Mesothelial cell of epicardium (in vitro differentiated cells): ENCODE data around the gene RDX. TPM values are rescaled to one million over a fixed set of nuclear protein-coding genes. Genes with fewer than 3 reads are reported as not detected.

Experiments used
- DNase-seq, 2 experiments: peaks; one replicate each; pipeline ENCODE4 v3.0.0; 2021; ENCODE audit warnings: low spot score in 2 of 2; ENCODE audit not compliant: unreplicated experiment in 2 of 2
- H3K27ac Mint-ChIP-seq: 2 replicates; pipeline ENCODE4 v1.8.0; 2021; ENCODE audit warnings: mixed read lengths
- H3K27me3 Mint-ChIP-seq: 2 replicates; pipeline ENCODE4 v1.8.0; 2021; ENCODE audit warnings: low read depth, mixed read lengths
- H3K36me3 Mint-ChIP-seq: 2 replicates; pipeline ENCODE4 v1.8.0; 2021; ENCODE audit warnings: mixed read lengths
- H3K4me1 Mint-ChIP-seq: 2 replicates; pipeline ENCODE4 v1.8.0; 2021; ENCODE audit warnings: mixed read lengths
- H3K4me3 Mint-ChIP-seq: 2 replicates; pipeline ENCODE4 v1.8.0; 2021; ENCODE audit warnings: mild to moderate bottlenecking, moderate library complexity, mixed read lengths
- H3K9me3 Mint-ChIP-seq: 2 replicates; pipeline ENCODE4 v1.8.0; 2021; ENCODE audit warnings: mixed read lengths
- CTCF ChIP-seq: fragments of 200-600 bp; sonication (generic); IDR thresholded peaks from one replicate; pipeline ENCODE4 v1.5.0; 2021; ENCODE audit warnings: antibody characterized with exemption; ENCODE audit not compliant: unreplicated experiment
- total RNA-seq: library from RNA; stranded (reverse); gene quantifications from 3 replicates; pipeline ENCODE4 v1.2.1, GENCODE V29; 2021

Gene RDX
- total RNA-seq, result 117 to 127 TPM (median 126 TPM) in 3 replicates

- peaks cover 7% of the 10 kb centered on the region for H3K27me3 Mint-ChIP-seq
- H3K9me3 Mint-ChIP-seq, result no peaks in the 10 kb centered on the region
- H3K4me1 Mint-ChIP-seq, result peaks cover 45% of the 10 kb centered on the region
- H3K36me3 Mint-ChIP-seq, result no peaks in the 10 kb centered on the region
- H3K4me3 Mint-ChIP-seq, result peak within 1 kb of the TSS; percentile 89
- peak; percentile 62 to 76 for DNase-seq
- peak within 1 kb of the TSS; percentile 95 for H3K27ac Mint-ChIP-seq
- TF ChIP-seq CTCF, result no peak
Measured at GRCh38 chr11:110296226-110297075, at the start of gene RDX. Gene RDX (minus strand): TSS chr11:110296614. CDS start chr11:110279692, 16,922 bp downstream.

- TF ChIP-seq CTCF, result no peak
- H3K36me3 Mint-ChIP-seq, result no peaks in the 10 kb centered on the region
- H3K4me3 Mint-ChIP-seq, result no peak overlapping the region
- no peak for DNase-seq
- H3K9me3 Mint-ChIP-seq, result peaks cover 10% of the 10 kb centered on the region
- H3K27me3 Mint-ChIP-seq, result no peaks in the 10 kb centered on the region
- peaks cover 17% of the 10 kb centered on the region for H3K4me1 Mint-ChIP-seq
- no peak overlapping the region for H3K27ac Mint-ChIP-seq
Measured at GRCh38 chr11:110345743-110346142, 49.3 kb upstream of the RDX start.

GRCh38 chr11:110340436-110340835 is 44.0 kb upstream of the RDX start:
- H3K27ac Mint-ChIP-seq, result no peak overlapping the region
- H3K4me3 Mint-ChIP-seq, result no peak overlapping the region
- no peaks in the 10 kb centered on the region for H3K36me3 Mint-ChIP-seq
- no peak for DNase-seq
- peaks cover 15% of the 10 kb centered on the region for H3K4me1 Mint-ChIP-seq
- no peak for TF ChIP-seq CTCF
- H3K9me3 Mint-ChIP-seq, result peaks cover 10% of the 10 kb centered on the region
- no peaks in the 10 kb centered on the region for H3K27me3 Mint-ChIP-seq

GRCh38 chr11:110339456-110340250 is 43.2 kb upstream of the RDX start:
- H3K9me3 Mint-ChIP-seq, result peaks cover 10% of the 10 kb centered on the region

GRCh38 chr11:110338684-110339083 is 42.3 kb upstream of the RDX start:
- Mint-ChIP-seq H3K4me3 (no peak overlapping the region), H3K4me1 (peaks cover 15% of the 10 kb centered on the region), H3K27me3 (no peaks in the 10 kb centered on the region), H3K36me3 (no peaks in the 10 kb centered on the region), H3K9me3 (peaks cover 6% of the 10 kb centered on the region), H3K27ac (peak overlapping the region; percentile 53)
- no peak for DNase-seq
- no peak for TF ChIP-seq CTCF

More at GRCh38 chr11:110339456-110340250, 43.2 kb upstream of the RDX start:
- no peak overlapping the region for H3K4me3 Mint-ChIP-seq
- H3K36me3 Mint-ChIP-seq, result no peaks in the 10 kb centered on the region
- H3K27me3 Mint-ChIP-seq, result no peaks in the 10 kb centered on the region
- DNase-seq, result no peak
- no peak for TF ChIP-seq CTCF
- no peak overlapping the region for H3K27ac Mint-ChIP-seq
- peaks cover 15% of the 10 kb centered on the region for H3K4me1 Mint-ChIP-seq
